RPMI8226 (cell line): ENCODE measurements around the gene HSD11B1.

Source experiments
- DNase-seq: peaks from one replicate; pipeline ENCODE4 v3.0.0-alpha.2; 2015

Gene HSD11B1

GRCh38 chr1:209704584-209704983, at the start of gene HSD11B1:
Gene HSD11B1 (plus strand): TSS chr1:209704846. CDS start chr1:209704943, 97 bp downstream.
- no peak for DNase-seq

DNA sequence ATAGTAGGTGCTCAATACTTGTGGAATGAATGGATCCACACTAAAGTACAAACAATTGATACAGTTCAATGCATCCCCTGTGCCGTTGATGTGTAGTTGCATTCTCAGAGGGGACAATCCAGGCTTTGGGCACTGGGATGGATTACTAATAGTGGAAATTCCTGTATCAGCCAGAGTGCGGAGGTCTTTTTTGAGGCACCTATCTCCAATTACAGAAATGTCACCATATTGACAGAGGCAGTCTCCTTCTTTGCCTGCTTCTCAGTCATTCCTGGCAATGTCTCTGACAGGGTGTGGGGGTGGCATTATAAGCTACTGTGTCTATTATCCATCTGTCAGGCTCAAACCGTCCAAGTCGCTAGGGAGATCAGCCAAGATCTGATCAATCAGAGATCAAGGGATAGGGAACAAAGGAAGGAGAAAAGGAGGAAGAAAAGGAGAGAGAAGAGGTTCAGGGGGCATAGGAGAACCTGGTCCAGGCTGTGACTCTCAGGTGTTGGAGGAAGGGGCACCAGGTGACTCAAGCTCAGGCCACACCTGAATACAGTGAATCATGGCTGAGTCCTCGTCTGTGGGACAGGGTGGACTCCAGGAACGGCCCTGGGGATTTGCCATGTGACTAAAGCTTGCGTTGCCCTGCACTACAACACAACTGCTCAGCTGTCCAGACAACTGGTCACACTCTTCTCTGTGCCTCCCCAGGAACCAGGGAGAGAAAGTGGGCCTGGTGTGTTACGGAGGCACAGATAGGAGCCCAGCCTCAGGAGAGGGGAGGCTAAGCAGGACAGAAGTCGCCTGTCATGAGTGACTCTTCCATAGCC, 49.0 kb upstream of the HSD11B1 start:
- DNase-seq, result no peak

DNA sequence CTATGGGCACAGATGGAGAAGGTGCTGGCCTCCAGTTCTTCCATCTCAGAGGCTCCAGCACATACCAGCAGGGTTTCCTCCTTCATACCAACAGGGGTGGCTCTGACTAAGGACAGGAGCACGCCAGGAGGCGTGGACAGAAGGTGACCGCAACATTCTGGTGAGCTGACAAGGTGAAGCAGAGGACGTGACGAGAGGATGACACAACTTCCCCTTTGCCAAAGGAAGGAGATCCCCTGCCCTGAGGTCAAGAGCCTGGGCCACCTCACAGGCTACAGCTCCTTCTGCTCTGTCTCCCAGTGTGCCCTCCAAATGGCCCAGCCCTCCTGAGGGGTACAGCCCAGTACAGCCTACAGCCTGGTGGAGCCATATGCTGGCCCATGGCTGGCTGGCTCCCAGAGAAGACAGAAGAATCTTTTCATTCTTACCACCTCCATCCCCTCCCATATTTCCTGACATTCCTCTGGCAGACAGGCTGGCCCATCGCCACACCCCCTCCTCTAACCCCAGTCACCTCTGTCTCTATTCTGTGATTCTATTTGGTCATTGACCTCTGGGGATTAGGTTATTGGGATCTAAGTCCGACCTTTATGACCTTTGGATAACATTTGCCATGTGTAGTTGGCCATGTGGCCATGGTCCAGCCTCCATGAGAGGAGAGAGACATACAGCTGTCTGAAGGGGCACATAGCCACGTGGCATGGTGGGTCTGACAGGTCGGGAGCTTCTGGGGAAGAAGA, 47.3 kb upstream of the HSD11B1 start:
- peak; percentile 41 for DNase-seq

- DNase-seq, result peak; percentile 34
Measured at GRCh38 chr1:209657918-209658317, 46.7 kb upstream of the HSD11B1 start.

- peak; percentile 70 for DNase-seq
Measured at GRCh38 chr1:209659909-209660308, 44.7 kb upstream of the HSD11B1 start.

- DNase-seq, result no peak
Measured at GRCh38 chr1:209661071-209661470, 43.6 kb upstream of the HSD11B1 start.

- no peak for DNase-seq
Measured at GRCh38 chr1:209662879-209663327, 41.7 kb upstream of the HSD11B1 start.

DNA sequence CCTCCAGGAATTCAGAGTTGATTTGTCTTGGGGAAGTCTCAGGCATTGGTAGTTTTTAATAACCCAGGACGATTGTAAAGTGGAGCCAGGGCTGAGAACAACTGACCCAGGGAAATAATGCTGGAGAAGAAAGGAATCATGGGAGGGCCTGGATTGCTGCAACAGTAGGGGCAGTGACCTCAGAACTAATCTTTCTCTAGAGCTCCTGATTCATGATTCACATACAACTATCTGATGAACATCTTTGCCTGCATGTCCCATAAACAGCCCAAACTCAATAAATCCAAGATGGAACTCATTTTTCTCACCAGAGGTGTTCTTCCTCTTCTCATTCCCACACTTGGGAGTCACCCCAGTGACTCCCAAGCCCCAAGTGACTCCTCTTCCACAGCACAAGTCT, 37.5 kb upstream of the HSD11B1 start:
- DNase-seq, result no peak

- DNase-seq, result no peak
Measured at GRCh38 chr1:209667708-209668107, 36.9 kb upstream of the HSD11B1 start.

DNA sequence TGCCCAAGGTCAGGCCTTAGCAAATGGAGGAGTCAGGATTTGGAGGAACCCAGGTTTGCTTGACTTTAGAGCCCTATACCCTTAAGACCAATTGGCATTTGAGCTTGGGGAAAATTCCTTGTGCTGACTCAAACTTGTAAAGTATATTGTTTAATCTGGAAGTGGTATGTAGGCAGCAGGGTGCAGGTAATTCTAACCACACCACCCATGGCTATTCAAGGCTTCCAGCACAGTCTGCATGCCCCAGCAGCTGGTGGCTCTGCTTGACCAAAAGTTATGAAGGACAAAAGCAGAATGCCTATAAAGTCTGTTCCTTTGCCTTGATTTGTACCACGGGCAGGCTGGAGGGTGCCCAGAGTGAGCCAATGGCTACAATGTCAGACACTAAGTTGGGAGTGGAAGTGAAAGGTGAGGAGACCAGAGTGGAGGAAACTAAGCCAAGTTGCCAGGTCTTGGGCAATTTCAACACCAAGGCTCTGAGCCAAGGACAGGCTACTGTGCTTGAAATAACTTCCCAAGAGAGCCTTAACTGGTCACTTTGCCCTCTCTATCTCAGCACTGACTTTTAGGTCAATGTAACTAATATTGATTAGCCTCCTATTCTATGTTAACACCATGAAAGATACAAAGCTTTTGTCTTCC, 34.1 kb upstream of the HSD11B1 start:
- no peak for DNase-seq

GRCh38 chr1:209672705-209673630, 31.7 kb upstream of the HSD11B1 start:
- DNase-seq, result peak; percentile 83

GRCh38 chr1:209673631-209674417, 30.8 kb upstream of the HSD11B1 start:
- DNase-seq, result no peak

GRCh38 chr1:209674957-209675564, 29.6 kb upstream of the HSD11B1 start, which contains the start of gene G0S2:
Gene G0S2 (plus strand): TSS chr1:209675412. CDS start chr1:209675685, 273 bp downstream.
- peak; percentile 72 for DNase-seq

DNA sequence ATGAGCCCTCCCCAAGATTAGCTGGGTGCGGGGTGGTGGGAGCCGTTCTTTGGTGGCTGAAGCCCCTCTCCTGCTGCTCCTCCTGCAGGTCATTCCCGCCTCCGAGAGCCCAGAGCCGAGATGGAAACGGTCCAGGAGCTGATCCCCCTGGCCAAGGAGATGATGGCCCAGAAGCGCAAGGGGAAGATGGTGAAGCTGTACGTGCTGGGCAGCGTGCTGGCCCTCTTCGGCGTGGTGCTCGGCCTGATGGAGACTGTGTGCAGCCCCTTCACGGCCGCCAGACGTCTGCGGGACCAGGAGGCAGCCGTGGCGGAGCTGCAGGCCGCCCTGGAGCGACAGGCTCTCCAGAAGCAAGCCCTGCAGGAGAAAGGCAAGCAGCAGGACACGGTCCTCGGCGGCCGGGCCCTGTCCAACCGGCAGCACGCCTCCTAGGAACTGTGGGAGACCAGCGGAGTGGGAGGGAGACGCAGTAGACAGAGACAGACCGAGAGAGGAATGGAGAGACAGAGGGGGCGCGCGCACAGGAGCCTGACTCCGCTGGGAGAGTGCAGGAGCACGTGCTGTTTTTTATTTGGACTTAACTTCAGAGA, 29.0 kb upstream of the HSD11B1 start:
- no peak for DNase-seq

GRCh38 chr1:209678981-209679539, 25.6 kb upstream of the HSD11B1 start:
- no peak for DNase-seq

DNA sequence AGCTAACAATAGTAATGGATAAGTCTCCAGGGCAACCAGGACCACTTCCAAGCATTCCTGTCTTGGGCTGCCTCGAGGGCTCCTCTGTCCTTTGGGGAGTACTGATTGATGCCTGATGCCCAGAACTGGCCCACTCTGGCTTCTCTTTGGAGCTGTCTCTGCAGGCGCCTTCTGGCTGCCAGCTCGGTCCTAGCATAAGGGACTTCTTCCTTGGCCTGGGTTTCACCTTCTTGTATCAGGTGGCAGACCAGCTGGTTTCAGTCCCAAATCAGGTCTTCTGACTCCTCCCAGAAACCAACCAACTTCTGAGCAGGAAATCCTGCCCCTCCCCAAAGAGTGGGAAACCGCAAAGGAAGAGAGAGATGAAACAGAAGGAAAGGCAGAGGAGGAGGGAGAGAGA, 18.8 kb upstream of the HSD11B1 start:
- peak; percentile 79 for DNase-seq

DNA sequence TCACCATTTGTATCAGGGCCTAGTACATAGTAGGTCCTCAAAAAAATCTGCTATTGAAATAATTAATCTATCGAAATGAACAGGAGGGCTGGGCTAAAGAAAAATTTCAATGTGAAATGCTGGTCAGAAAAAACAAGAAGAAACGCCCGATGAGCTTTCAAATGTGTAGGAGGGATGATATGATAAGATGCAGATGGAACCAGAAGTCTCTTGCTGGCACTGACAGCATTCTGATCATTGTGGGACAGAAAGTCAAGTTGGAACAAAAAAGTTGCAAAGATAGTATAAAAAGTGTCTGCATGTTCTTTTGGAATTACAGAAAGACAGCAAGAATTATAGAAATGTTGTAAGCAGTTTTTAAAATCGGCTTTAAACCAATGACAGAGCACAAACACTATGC, 18.3 kb upstream of the HSD11B1 start:
- DNase-seq, result no peak

DNA sequence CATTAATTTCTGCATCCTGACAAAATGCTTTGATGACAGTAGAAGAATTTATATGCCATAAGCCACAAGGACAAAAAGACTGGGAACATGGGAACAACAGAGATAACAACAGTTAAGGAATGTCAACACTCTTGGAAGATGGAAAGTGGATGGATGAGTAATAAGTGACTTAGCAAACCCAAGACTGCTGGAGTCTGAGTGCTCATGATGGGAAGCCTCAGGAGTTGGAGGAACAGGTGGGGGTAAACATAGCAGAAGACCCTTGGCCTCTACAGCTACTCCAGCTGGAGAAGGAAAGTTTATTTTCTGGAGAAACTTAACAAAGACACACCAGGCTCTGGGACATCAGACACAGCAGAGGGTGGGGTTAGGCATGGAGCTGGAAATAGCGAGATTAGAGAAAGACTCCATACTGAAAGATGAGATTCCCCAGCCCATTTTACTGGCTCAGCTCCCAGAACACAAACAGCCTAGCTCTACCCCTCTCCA, 15.9 kb upstream of the HSD11B1 start:
- DNase-seq, result no peak

GRCh38 chr1:209689477-209689876, 15.2 kb upstream of the HSD11B1 start:
- DNase-seq, result peak; percentile 84

GRCh38 chr1:209691237-209691636, 13.4 kb upstream of the HSD11B1 start:
- no peak for DNase-seq
